ENCODE results near the gene ZNF282.
"Not testable (repeated sequence)": the region's sequence is repeated elsewhere in the genome, so short reads cannot be mapped to it uniquely, and the experiment has no call there.

The ZNF282 gene

DNA sequence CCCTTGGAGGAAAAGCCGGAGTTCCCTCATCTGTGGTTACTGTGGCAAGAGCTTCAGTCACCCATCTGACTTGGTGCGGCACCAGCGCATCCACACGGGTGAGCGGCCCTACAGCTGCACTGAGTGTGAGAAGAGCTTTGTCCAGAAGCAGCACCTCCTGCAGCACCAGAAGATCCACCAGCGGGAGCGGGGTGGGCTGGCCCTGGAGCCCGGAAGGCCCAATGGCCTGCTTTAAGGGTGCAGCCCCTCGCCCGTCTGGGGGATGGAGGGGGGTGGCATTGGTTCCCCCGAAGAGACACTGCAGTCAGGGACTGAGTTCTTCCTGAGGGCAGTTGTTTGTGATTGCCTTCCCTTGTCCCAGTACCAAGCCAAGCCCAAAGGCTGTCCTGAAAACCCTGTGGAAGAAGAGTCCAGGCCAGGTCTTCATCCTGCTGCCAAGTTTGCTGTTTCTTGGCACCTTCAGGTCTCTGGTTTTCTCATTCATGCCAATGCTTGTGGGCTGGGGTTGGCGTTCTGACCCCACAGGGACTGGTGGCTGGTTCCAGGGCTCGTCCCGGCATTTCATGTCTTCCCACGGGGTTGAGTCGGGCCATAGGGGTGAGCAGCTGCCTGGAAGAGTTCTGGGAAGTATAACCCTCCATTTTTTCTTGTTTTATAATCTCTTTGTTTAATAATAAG is 59.0 kb downstream of the ZNF282 start:
- DNase-seq = peak in 7 of 56 donors; percentile 2 to 16 (median 10)

DNA sequence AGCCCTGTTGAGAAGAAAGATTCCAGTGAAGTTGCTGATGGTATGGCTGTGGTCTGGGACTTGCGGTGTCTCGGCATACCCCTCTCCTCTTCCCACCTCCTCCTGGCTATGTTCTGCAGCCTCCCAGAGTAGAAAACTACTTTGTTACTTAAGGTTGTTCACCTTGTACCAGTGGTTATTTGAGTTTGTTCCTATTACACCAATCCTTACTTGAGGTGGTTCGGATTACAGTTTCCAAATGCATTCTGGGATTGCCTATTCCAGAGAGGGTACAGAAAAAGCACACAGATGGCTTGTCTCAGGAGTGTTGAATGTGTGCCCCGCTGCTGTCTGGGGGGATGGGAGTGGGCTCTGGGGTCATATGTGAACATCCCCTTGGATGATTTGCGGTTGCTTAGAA is 59.8 kb downstream of the ZNF282 start:
- DNase-seq = no peak

DNA sequence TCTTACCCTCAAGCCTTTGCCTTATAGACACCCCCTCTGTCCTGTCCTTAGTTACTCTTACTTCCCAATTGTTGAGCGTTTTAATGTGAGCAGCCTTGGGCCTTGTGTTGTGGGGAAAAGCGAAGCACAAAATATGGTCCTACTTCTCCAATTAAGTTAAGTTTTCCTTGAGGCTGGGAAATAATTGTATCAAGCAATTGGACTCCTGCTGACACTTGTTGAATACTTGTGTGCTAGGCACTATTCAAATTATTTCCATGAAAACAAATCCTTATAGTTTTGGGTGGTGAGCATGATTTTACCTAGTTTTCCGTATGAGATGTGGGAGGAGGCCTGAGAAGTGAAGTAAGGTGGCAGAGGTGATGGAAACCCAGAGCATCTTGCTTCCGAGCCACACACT is 61.2 kb downstream of the ZNF282 start:
- DNase-seq = no peak

DNA sequence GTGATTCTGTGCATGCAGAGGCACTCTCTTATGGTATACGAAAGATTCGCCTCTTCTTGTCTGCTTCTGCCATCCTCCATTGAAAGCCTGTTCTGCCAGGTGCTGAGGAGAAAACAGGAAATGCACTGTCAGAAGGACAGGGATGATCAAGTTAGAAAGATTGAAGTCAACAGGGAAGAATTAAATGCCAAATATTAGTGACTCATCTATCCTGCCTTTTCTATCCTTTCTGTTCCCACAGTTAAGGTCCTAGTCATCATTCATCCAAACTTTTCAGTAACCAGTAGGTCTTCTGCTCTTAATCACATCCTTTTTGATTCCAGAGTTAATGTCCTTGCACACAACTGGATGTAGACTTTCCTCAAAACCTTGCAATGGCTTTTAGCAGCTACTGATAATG is 61.8 kb downstream of the ZNF282 start:
- no peak for DNase-seq

DNA sequence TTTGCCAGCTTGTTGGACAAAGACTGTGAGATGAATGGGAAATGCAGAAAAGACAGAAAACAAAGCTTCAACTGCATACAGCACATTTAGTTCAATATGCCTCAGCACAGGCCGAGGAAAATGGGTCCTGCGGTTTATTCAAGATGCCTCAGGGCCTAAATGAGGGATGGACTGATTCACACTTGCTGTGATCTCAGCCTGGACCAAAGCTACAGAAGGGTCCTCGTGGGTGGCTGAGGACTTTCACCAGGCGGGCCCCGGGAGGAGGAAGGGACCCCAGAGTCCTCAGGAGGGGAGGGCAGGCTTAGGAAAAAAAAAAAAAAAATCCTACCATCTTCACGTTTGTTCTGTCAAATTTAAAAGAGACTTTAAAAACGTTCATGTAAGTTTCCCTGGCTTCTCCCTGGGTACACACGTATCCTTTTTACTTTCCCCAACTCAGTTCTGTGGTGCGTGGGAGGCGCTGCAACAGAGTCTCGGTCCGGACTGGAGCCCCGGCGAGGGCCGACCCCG is 66.0 kb downstream of the ZNF282 start:
- DNase-seq = peak in 6 of 56 donors; percentile 22 to 52 (median 30)

DNA sequence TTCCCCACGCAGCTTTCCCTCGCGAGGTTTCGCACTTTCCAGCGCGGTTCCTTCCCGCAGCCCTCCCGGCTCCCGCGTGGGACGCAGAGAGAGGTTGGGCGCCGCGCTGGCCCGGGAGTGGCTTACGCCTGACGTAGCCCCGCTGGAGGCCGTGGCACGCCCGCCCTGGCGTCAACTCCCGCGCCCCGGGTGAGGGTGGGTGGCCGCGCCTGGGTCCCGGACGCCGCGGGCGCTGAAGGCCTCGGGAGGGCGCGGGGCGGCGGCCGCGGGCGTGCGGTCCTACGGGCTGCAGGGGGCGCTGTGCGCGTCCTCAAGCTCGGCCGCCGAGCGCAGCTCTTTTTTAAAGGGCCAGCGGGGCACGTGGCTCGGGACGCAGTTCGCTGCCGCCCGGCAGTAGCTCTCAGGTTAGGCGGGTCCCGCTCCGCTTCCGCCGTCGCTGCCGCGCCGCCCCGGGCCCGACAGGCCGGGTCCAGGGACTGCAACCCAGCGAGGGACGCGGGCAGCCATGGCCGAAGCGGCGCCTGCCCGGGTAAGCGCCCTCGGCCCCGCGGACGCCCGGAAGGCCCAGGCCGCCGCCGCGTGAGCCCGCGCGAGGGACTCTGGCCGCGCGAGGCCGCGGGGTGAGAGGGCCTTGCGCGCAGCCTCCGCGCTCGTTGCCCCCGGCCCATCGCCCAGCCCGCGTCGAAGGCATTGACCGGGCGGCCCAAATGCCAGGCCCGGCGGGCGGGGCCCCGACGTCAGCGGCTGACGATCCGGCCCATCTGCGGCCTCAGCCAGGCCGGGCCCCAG is 66.7 kb downstream of the ZNF282 start, which contains the start of gene ZNF783:
TSS of gene ZNF783 (plus strand) at position 368 of the 789 bp plus-strand sequence. CDS start at position 506, 138 bp downstream.
- DNase-seq = peak in 55 of 56 donors; percentile 41 to 91 (median 71)

DNA sequence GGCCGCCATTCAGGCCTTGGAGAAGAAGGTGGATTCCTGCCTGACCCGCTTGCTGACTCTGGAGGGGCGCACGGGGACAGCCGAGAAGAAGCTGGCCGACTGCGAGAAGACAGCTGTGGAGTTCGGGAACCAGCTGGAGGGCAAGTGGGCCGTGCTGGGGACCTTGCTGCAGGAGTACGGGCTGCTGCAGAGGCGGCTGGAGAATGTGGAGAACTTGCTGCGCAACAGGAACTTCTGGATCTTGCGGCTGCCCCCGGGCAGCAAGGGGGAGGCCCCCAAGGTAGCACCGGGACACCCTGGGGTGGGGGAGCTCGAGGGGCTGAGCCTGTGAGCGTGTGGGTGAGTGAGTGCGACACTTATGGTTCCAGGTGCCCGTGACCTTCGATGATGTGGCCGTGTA is 71.1 kb downstream of the ZNF282 start:
- no peak for DNase-seq

DNA sequence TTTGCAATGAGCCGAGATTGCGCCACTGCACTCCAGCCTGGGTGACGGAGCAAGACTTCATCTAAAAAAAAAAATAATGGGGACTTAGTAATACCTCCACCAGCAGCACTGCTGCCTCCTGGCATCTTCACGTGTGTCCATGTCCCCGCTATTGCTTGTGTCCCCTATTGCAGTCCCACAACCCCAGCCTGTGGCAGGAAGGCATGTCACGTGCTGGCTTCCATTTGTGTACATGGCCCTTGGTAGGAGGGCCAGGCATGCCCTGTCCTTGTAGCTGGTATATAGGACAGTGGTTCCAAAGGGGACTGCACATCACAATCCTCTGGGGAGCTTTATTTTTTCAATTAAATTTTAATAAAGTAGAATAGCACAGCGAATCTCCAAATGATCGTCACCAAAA is 72.4 kb downstream of the ZNF282 start:
- DNase-seq = no peak

DNA sequence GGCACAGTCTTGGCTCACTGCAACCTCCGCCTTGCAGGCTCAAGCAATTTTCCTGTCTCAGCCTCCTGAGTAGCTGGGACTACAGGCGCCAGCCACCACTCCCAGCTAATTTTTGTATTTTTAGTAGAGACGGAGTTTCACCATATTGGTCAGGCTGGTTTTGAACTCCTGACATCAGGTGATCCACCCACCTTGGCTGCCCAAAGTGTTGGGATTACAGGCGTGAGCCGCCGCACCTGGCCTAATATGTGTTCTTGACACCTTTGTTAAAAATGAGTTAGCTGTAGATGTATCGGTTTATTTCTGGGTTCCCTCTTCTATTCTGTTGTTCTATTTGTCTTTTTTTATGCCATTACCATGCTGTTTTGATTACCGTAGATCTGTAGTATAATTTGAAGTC is 79.1 kb downstream of the ZNF282 start:
- DNase-seq = not testable (repeated sequence)
